Prostate gland (tissue), 2 donors: ENCODE results near the gene TBL3. TPM values are rescaled to one million over a fixed set of nuclear protein-coding genes. Genes with fewer than 3 reads are reported as not detected.
A peak's percentile ranks its signal among the peaks of the same experiment; 100 is the strongest.

Experiments
- DNase-seq: peaks from one replicate; pipeline ENCODE4 v3.0.0-alpha.2; 2019; ENCODE audit warnings: low spot score
- H3K27ac ChIP-seq, 2 donors: fragments of 200-600 bp; sonication (generic); 2 replicates each; pipeline ENCODE4 v1.5.1; 2017 to 2019
- H3K27me3 ChIP-seq: fragments of 200-600 bp; sonication (generic); replicated peaks from 2 replicates; pipeline ENCODE4 v1.5.1; 2019; ENCODE audit not compliant: insufficient read depth
- H3K36me3 ChIP-seq, 2 donors: fragments of 200-600 bp; sonication (generic); 1 replicate in 1 of 2; 2 replicates in 1 of 2; pipeline versions ENCODE4 v1.5.1 to v1.8.1; 2017 to 2019
- H3K4me1 ChIP-seq: fragments of 200-600 bp; sonication (generic); replicated peaks from 2 replicates; pipeline ENCODE4 v1.5.1; 2019
- H3K4me3 ChIP-seq, 2 donors: fragments of 200-600 bp; sonication (generic); 2 replicates each; pipeline ENCODE4 v1.5.1; 2017 to 2019
- H3K9me3 ChIP-seq: fragments of 200-600 bp; sonication (generic); 2 replicates; pipeline ENCODE4 v1.5.1; 2017
- POLR2A ChIP-seq: fragments of 450-650 bp; IDR thresholded peaks from one replicate; pipeline ENCODE4 v1.6.1; 2016; ENCODE audit warnings: antibody characterized with exemption, mild to moderate bottlenecking
- POLR2AphosphoS5 ChIP-seq: sonication (generic); formaldehyde crosslinking; IDR thresholded peaks from one replicate; pipeline ENCODE4 v1.6.1; 2017; ENCODE audit warnings: antibody characterized with exemption
- WGBS: methylation state at CpG from one replicate; pipeline ENCODE4 v1.1.5; 2018; 5-methylcytosine and 5-hydroxymethylcytosine counted together
- intact Hi-C: fragments of 100-400 bp; cut with DNase I; formaldehyde crosslinking; loops from one replicate; pipeline ENCODE4 v1.14.2; 2022
- total RNA-seq, 2 donors: library from RNA; depleted of rRNA; stranded (reverse); fragments of >200 nt; gene quantifications; one replicate each; pipeline ENCODE4 v1.1.0, GENCODE V29; 2016
- TF ChIP-seq, protein P1 (sequence below), 4 experiments: fragments of 200-600 bp in 2 of 4; fragments of 450-650 bp in 2 of 4; sonication (generic) in 2 of 4; IDR thresholded peaks; 1 replicate in 3 of 4; 2 replicates in 1 of 4; pipeline ENCODE4 v1.5.1; 2016 to 2019; ENCODE audit warnings: antibody characterized with exemption in 4 of 4, mild to moderate bottlenecking in 2 of 4, moderate library complexity in 2 of 4

Gene TBL3
- total RNA-seq = 10 to 100 TPM; 54.3 to 57.1 TPM

DNA sequence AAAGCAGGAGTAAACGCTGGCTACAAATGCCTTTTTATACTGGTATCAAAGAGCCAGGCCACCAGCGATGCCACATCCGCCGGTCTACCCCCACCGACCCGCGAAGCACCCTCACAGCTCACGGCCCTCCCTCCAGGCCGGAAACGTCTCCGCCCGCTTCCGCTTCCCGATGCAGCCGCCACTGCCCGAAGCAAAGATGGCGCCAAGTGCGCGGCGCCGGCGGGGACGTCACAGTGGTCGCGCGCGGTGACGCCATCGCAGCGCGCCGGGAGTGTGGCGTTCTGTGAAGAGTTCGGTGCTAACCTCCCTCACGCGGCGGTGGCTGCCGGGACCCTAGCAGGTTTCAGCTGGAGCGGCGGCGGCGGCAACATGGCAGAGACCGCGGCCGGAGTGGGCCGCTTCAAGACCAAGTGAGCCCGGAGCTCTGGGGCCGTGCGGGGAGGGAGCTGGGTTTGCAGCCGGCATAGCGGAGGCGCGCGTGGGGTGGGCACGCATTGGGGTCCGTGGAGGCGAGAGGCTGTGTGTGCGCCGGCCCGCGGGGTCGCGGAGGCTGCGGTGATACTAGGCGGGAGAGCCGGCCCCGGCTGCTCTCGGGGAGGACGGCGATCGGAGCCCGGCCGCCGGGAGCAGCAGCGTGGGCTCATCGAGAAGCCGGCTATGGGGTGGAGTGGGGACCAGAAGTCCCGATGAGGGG is at the start of gene TBL3:
Gene TBL3 (plus strand): TSS at position 258 of the 694 bp plus-strand sequence. CDS start 112 bp downstream, at position 370.
- H3K27ac ChIP-seq = peak within 1 kb of the TSS; percentile 84 to 86
- TF ChIP-seq POLR2AphosphoS5 (peak; percentile 100), POLR2A (peak; percentile 88)
- TF ChIP-seq, protein P1, sequence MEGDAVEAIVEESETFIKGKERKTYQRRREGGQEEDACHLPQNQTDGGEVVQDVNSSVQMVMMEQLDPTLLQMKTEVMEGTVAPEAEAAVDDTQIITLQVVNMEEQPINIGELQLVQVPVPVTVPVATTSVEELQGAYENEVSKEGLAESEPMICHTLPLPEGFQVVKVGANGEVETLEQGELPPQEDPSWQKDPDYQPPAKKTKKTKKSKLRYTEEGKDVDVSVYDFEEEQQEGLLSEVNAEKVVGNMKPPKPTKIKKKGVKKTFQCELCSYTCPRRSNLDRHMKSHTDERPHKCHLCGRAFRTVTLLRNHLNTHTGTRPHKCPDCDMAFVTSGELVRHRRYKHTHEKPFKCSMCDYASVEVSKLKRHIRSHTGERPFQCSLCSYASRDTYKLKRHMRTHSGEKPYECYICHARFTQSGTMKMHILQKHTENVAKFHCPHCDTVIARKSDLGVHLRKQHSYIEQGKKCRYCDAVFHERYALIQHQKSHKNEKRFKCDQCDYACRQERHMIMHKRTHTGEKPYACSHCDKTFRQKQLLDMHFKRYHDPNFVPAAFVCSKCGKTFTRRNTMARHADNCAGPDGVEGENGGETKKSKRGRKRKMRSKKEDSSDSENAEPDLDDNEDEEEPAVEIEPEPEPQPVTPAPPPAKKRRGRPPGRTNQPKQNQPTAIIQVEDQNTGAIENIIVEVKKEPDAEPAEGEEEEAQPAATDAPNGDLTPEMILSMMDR (IDR thresholded peaks at IDR 0.05) = peak in 2 of 4 experiments; percentile 40 to 51
- WGBS = under 1% methylated on average over 74 of the region's 78 CpGs
- H3K9me3 ChIP-seq = no peaks in the 10 kb centered on the region
- H3K4me3 ChIP-seq = peak within 1 kb of the TSS; percentile 77 to 93
- peak; percentile 90 for DNase-seq
- intact Hi-C loops = no loop called here
- H3K4me1 ChIP-seq = peaks cover 6% of the 10 kb centered on the region
- H3K27me3 ChIP-seq = no peaks in the 10 kb centered on the region
- H3K36me3 ChIP-seq = peaks cover 11% of the 10 kb centered on the region in 2 donors

DNA sequence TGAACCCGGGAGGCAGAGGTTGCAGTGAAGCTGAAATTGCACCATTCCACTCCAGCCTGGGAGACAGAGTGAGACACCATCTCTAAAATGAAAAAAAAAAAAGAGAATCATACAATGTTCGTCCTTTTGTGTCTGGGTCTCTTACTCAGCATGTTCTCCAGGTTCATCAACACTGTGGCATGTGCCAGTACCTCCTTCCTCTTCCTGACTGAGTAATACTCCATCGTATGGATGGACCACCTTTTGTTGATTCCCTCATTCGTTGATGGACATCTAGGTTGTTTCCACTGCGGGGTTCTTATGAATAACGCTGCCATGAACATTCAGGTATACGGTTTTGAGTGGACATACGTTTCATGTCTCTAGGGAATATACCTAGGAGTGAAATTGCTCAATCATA is 49.5 kb upstream of the TBL3 start:
- no peak overlapping the region for H3K27ac ChIP-seq
- TF ChIP-seq, protein P1 (IDR thresholded peaks at IDR 0.05) = no peak
- no peak for TF ChIP-seq POLR2AphosphoS5
- intact Hi-C loops = no loop called here
- no peaks in the 10 kb centered on the region for H3K9me3 ChIP-seq
- H3K27me3 ChIP-seq = peaks cover 36% of the 10 kb centered on the region
- H3K36me3 ChIP-seq = no peaks in the 10 kb centered on the region
- 81% methylated on average over 8 of the region's 8 CpGs for WGBS
- no peaks in the 10 kb centered on the region for H3K4me1 ChIP-seq
- H3K4me3 ChIP-seq = no peak overlapping the region
- DNase-seq = no peak

DNA sequence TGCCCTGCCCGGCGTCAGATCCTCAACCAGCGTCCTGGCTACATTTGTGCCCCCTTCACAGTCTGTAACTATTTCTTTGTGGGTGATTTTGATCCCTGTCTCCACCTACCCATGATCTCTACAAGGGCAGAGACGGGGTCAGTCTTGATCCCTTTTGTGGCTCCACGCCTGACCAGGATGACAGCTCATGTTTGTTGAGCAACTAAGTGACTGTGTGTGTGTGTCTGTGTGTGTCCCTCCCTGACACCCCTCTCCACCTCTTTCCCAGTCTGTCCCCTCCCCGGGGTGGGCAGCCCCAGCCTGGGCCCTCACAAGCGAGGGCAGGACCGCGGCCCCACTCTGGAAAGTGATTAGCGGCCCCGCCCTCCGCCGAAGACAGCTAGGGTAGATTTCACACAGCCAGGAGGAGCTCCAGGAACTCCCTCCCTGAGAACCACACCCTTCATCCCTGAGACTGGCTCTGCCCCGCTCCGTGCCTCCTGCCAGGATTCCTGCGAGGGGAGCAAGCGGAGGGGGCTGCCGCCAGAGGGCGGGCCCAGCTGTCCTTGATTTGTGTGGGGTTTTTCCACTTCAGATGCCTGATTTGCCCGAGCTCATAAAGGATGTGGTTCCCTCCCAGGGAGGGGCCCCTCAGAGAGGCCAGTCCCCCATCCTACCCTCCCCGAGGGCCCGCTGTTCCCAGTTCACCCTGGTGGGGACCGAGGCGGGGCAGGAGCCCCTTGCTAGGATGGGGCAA is 48.4 kb upstream of the TBL3 start:
- Histone ChIP-seq H3K9me3 (no peaks in the 10 kb centered on the region), H3K4me1 (no peaks in the 10 kb centered on the region), H3K4me3 (no peak overlapping the region), H3K36me3 (no peaks in the 10 kb centered on the region), H3K27ac (no peak overlapping the region), H3K27me3 (peaks cover 27% of the 10 kb centered on the region)
- TF ChIP-seq, protein P1 (IDR thresholded peaks at IDR 0.05) = peak in 1 of 4 experiments; percentile 25
- no peak for TF ChIP-seq POLR2A
- no peak for TF ChIP-seq POLR2AphosphoS5
- intact Hi-C loops = no loop called here
- 21% methylated on average over 23 of the region's 24 CpGs for WGBS
- no peak for DNase-seq

DNA sequence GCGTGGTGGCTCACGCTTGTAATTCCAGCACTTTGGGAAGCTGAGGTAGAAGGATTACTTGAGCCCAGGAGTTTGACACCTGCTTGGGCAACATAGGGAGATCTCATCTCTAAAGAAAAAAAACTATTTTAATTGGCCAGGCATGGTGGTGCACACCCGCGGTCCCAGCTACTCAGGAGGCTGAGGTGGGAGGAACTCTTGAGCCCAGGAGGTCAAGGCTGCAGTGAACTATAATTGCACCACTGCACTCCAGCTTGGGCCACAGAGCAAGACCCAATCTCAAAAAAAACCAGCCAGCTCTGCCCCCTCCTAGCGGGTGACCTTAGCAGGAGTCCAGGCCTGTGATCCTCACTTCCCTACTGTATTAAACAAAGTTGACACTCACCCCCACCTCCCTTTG is 47.8 kb upstream of the TBL3 start:
- whole genome bisulfite sequencing = 73% methylated on average over 5 of the region's 5 CpGs
- Histone ChIP-seq H3K36me3 (no peaks in the 10 kb centered on the region), H3K4me1 (no peaks in the 10 kb centered on the region), H3K27ac (no peak overlapping the region), H3K9me3 (no peaks in the 10 kb centered on the region), H3K27me3 (peaks cover 25% of the 10 kb centered on the region), H3K4me3 (no peak overlapping the region)
- TF ChIP-seq POLR2A = no peak
- TF ChIP-seq POLR2AphosphoS5 = no peak
- TF ChIP-seq, protein P1 (IDR thresholded peaks at IDR 0.05) = no peak
- intact Hi-C loops = no loop called here
- DNase-seq = no peak
